PFSK-1 (cell line): ENCODE measurements around the gene CHSY3.

Experiments used
- POLR2AphosphoS5 ChIP-seq: IDR thresholded peaks from 2 replicates; pipeline ENCODE4 v1.6.1; 2012; ENCODE audit warnings: low read depth, mild to moderate bottlenecking, control low read depth, low read length, moderate library complexity
- SIN3A ChIP-seq: IDR thresholded peaks from 2 replicates; pipeline ENCODE4 v1.6.1; 2012; ENCODE audit warnings: mild to moderate bottlenecking, low read length, moderate library complexity, borderline replicate concordance; ENCODE audit not compliant: insufficient read depth
- TAF1 ChIP-seq: IDR thresholded peaks from 2 replicates; pipeline ENCODE4 v1.6.1; 2012; ENCODE audit warnings: low read length, control low read depth, borderline replicate concordance; ENCODE audit not compliant: insufficient read depth

GRCh38 chr5:129963359-129963758, 59.1 kb downstream of the CHSY3 start:
- TF ChIP-seq SIN3A (no peak), POLR2AphosphoS5 (no peak), TAF1 (no peak)
